Medulla oblongata (tissue), 1 donor: ENCODE results near the gene NRXN3.

ENCODE experiments used
- DNase-seq: peaks from one replicate; pipeline ENCODE4 v3.0.0-alpha.2; 2015; ENCODE audit errors: extremely low spot score

Gene NRXN3

GRCh38 chr14:78170203-78170602, at the start of gene NRXN3:
TSS of gene NRXN3 (plus strand) at chr14:78170373. CDS start at chr14:78243094, 72,721 bp downstream.
- DNase-seq, result peak; percentile 28

- DNase-seq, result no peak
These were observed 47.7 kb upstream of the NRXN3 start for GRCh38 chr14:78122436-78122835.

GRCh38 chr14:78123650-78124253, 46.4 kb upstream of the NRXN3 start:
- DNase-seq, result no peak

- DNase-seq, result no peak
These were observed 42.2 kb upstream of the NRXN3 start for GRCh38 chr14:78127961-78128360.

- DNase-seq, result no peak
These were observed 40.8 kb upstream of the NRXN3 start for GRCh38 chr14:78129375-78129774.

- DNase-seq, result no peak
These were observed 39.8 kb upstream of the NRXN3 start for GRCh38 chr14:78130356-78130755.

GRCh38 chr14:78131201-78131600, 39.0 kb upstream of the NRXN3 start:
- no peak for DNase-seq

- DNase-seq, result no peak
These were observed 38.6 kb upstream of the NRXN3 start for GRCh38 chr14:78131616-78132015.

GRCh38 chr14:78135450-78135891, 34.7 kb upstream of the NRXN3 start:
- no peak for DNase-seq

- DNase-seq, result no peak
These were observed 33.5 kb upstream of the NRXN3 start for GRCh38 chr14:78136695-78137094.

GRCh38 chr14:78141590-78141989, 28.6 kb upstream of the NRXN3 start:
- DNase-seq, result no peak

- no peak for DNase-seq
These were observed 27.2 kb upstream of the NRXN3 start for GRCh38 chr14:78142998-78143397.

GRCh38 chr14:78143489-78144145, 26.6 kb upstream of the NRXN3 start:
- no peak for DNase-seq

- no peak for DNase-seq
These were observed 17.7 kb upstream of the NRXN3 start for GRCh38 chr14:78152201-78153063.

GRCh38 chr14:78153064-78153341, 17.2 kb upstream of the NRXN3 start:
- peak; percentile 18 for DNase-seq

GRCh38 chr14:78154827-78155226, 15.3 kb upstream of the NRXN3 start:
- peak; percentile 27 for DNase-seq

GRCh38 chr14:78156196-78156595, 14.0 kb upstream of the NRXN3 start:
- no peak for DNase-seq

GRCh38 chr14:78157494-78158437, 12.4 kb upstream of the NRXN3 start:
- DNase-seq, result no peak

- no peak for DNase-seq
These were observed 8.0 kb upstream of the NRXN3 start for GRCh38 chr14:78162202-78162601.

- DNase-seq, result peak; percentile 21
These were observed 5.8 kb upstream of the NRXN3 start for GRCh38 chr14:78164226-78164853.

- no peak for DNase-seq
These were observed 2.3 kb downstream of the NRXN3 start for GRCh38 chr14:78172428-78172827.
